ACC112 (cell line): ENCODE results near the gene TPRG1L.

Experiments used
- H2AFZ ChIP-seq: fragments of 200-600 bp; sonication (generic); one replicate; pipeline ENCODE4 v1.6.0; 2017; ENCODE audit warnings: antibody characterized with exemption, low read length; ENCODE audit not compliant: unreplicated experiment
- H3K27ac ChIP-seq: fragments of 200-600 bp; sonication (generic); 2 replicates; pipeline ENCODE4 v1.5.1; 2014; ENCODE audit warnings: low read depth, mild to moderate bottlenecking, antibody characterized with exemption, low read length, moderate library complexity
- H3K27me3 ChIP-seq: fragments of 200-600 bp; sonication (generic); 2 replicates; pipeline ENCODE4 v1.6.1; 2014; ENCODE audit warnings: mild to moderate bottlenecking, antibody characterized with exemption, low read length, moderate library complexity, mixed read lengths; ENCODE audit not compliant: insufficient read depth
- H3K36me3 ChIP-seq: fragments of 200-600 bp; sonication (generic); 2 replicates; pipeline ENCODE4 v1.6.1; 2016; ENCODE audit warnings: mild to moderate bottlenecking, antibody characterized with exemption, low read length, moderate library complexity, mixed read lengths; ENCODE audit not compliant: insufficient read depth
- H3K4me1 ChIP-seq: fragments of 200-600 bp; sonication (generic); one replicate; pipeline ENCODE4 v1.6.1; 2016; ENCODE audit warnings: low read length, mixed read lengths; ENCODE audit not compliant: insufficient read depth, unreplicated experiment, control insufficient read depth
- H3K4me3 ChIP-seq: fragments of 200-600 bp; sonication (generic); 2 replicates; pipeline ENCODE4 v1.5.1; 2014; ENCODE audit warnings: mild to moderate bottlenecking, low read depth, low read length
- H3K79me2 ChIP-seq: fragments of 200-600 bp; sonication (generic); one replicate; pipeline ENCODE4 v1.6.0; 2016; ENCODE audit warnings: low read length; ENCODE audit not compliant: control insufficient read depth, unreplicated experiment, insufficient read depth

The TPRG1L gene

GRCh38 chr1:3676581-3677470, 52.0 kb downstream of the TPRG1L start:
- no peaks in the 10 kb centered on the region for H3K4me1 ChIP-seq

GRCh38 chr1:3677484-3677883, 52.7 kb downstream of the TPRG1L start:
- H3K79me2 ChIP-seq: no peaks in the 10 kb centered on the region
- no peaks in the 10 kb centered on the region for H3K27me3 ChIP-seq
- H3K4me3 ChIP-seq: no peak overlapping the region
- H3K36me3 ChIP-seq: no peaks in the 10 kb centered on the region
- H3K4me1 ChIP-seq: no peaks in the 10 kb centered on the region
- H2AFZ ChIP-seq: no peak overlapping the region
- no peak overlapping the region for H3K27ac ChIP-seq

More at GRCh38 chr1:3676581-3677470, 52.0 kb downstream of the TPRG1L start:
- Histone ChIP-seq H2AFZ (no peak overlapping the region), H3K36me3 (no peaks in the 10 kb centered on the region), H3K79me2 (no peaks in the 10 kb centered on the region), H3K27me3 (no peaks in the 10 kb centered on the region), H3K4me3 (no peak overlapping the region), H3K27ac (no peak overlapping the region)

- no peak overlapping the region for H2AFZ ChIP-seq
- H3K4me3 ChIP-seq: no peak overlapping the region
Measured at GRCh38 chr1:3678361-3679097, 53.7 kb downstream of the TPRG1L start.

GRCh38 chr1:3679098-3679555, 54.3 kb downstream of the TPRG1L start:
- Histone ChIP-seq H2AFZ (no peak overlapping the region), H3K27me3 (no peaks in the 10 kb centered on the region), H3K4me3 (no peak overlapping the region), H3K4me1 (no peaks in the 10 kb centered on the region), H3K79me2 (no peaks in the 10 kb centered on the region), H3K36me3 (no peaks in the 10 kb centered on the region), H3K27ac (no peak overlapping the region)

More at GRCh38 chr1:3678361-3679097, 53.7 kb downstream of the TPRG1L start:
- H3K36me3 ChIP-seq: no peaks in the 10 kb centered on the region
- no peaks in the 10 kb centered on the region for H3K4me1 ChIP-seq
- no peaks in the 10 kb centered on the region for H3K27me3 ChIP-seq
- no peak overlapping the region for H3K27ac ChIP-seq
- no peaks in the 10 kb centered on the region for H3K79me2 ChIP-seq
